ENCODE measurements around the gene MXRA7.
A peak's percentile ranks its signal among the peaks of the same experiment; 100 is the strongest.

The MXRA7 gene

DNA sequence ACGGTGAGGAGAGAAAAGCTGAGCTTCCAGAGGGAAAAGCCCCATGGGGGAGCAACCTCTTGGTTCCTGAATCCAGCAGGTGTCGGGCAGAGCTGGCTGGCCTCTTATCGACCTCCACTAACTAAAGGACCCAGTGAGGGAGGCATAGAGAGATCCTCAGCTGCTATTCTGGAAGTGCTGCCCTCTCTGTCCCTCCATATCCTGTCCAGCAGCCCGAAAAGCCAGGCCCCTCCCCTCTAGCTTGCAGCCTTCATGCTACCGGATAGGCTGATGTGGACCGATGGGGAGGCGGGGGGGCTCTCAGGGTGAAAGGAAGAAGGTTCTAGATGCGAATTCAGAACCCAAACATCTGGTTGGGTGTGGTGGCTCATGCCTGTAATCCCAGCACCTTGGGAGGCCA is 24.9 kb downstream of the MXRA7 start:
- Histone ChIP-seq H3K36me3 (ENCODE audit: control insufficient read depth in 1 of 2, insufficient read depth in 2 of 2, low read length in 2 of 2) (no peaks in the 10 kb centered on the region), H3K9ac (ENCODE audit: low read depth in 1 of 2, low read length in 2 of 2) (no peak overlapping the region), H3K9me3 (ENCODE audit: control insufficient read depth in 1 of 2, low read length in 2 of 2) (no peaks in the 10 kb centered on the region), H3K27ac (ENCODE audit: low read depth, low read length) (no peak overlapping the region), H3K4me1 (ENCODE audit: control insufficient read depth in 1 of 2, insufficient read depth in 2 of 2, low read length in 2 of 2) (peaks cover 0 to 17% of the 10 kb centered on the region in 2 donors), H3K27me3 (ENCODE audit: control insufficient read depth in 1 of 2, insufficient read depth in 2 of 2, low read length in 2 of 2) (no peaks in the 10 kb centered on the region), H3K4me3 (ENCODE audit: low read depth in 1 of 2, low read length in 2 of 2) (no peak overlapping the region)

DNA sequence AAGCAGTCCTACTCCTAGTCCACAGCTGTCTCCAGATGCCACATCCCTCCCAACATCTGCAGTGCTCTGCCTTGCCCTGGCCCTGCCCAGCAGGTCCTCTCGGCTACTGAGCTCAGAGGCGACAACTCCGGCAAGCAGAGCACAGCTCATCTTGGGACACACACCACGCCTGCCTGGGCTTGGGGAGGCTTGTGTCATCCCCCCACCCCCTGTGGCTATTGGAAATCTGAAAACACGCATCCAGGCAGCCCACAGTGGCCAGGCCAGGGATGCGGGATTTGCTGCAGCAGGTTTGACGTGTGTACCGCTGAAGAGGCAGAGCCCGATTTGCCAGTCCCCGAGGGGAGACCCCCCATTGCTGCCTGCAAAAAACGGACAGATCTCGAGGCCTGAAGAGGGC is 25.4 kb downstream of the MXRA7 start:
- Histone ChIP-seq H3K9me3 (ENCODE audit: control insufficient read depth in 1 of 2, low read length in 2 of 2) (no peaks in the 10 kb centered on the region), H3K9ac (ENCODE audit: low read depth in 1 of 2, low read length in 2 of 2) (no peak overlapping the region), H3K27me3 (ENCODE audit: control insufficient read depth in 1 of 2, insufficient read depth in 2 of 2, low read length in 2 of 2) (no peaks in the 10 kb centered on the region), H3K36me3 (ENCODE audit: control insufficient read depth in 1 of 2, insufficient read depth in 2 of 2, low read length in 2 of 2) (no peaks in the 10 kb centered on the region), H3K27ac (ENCODE audit: low read depth, low read length) (no peak overlapping the region), H3K4me1 (ENCODE audit: control insufficient read depth in 1 of 2, insufficient read depth in 2 of 2, low read length in 2 of 2) (peaks cover 0 to 17% of the 10 kb centered on the region in 2 donors), H3K4me3 (ENCODE audit: low read depth in 1 of 2, low read length in 2 of 2) (no peak overlapping the region)

DNA sequence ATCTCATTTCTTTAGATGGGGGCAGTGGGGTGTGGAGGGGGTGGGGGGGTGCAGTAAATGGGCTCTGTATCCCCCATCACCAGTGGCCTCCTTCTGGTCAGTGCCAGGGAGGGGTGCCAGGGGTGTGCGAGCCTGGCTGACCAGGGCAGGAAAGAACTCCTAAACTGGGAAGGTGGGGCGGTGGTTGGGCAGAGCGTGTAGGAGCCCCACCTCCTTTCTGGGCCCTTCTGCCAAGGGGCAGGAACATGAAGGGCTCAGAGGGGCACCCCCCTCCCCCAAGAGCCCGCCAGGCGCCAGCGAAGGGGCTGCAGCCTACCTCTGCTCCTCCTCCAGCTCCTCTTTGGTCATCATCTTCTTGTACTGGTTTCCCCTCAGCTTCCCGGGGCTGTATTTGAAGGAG is 26.0 kb downstream of the MXRA7 start:
- Histone ChIP-seq H3K27ac (ENCODE audit: low read depth, low read length) (no peak overlapping the region), H3K9me3 (ENCODE audit: control insufficient read depth in 1 of 2, low read length in 2 of 2) (no peaks in the 10 kb centered on the region), H3K4me1 (ENCODE audit: control insufficient read depth in 1 of 2, insufficient read depth in 2 of 2, low read length in 2 of 2) (peaks cover 0 to 17% of the 10 kb centered on the region in 2 donors), H3K9ac (ENCODE audit: low read depth in 1 of 2, low read length in 2 of 2) (no peak overlapping the region), H3K27me3 (ENCODE audit: control insufficient read depth in 1 of 2, insufficient read depth in 2 of 2, low read length in 2 of 2) (no peaks in the 10 kb centered on the region), H3K4me3 (ENCODE audit: low read depth in 1 of 2, low read length in 2 of 2) (no peak overlapping the region), H3K36me3 (ENCODE audit: control insufficient read depth in 1 of 2, insufficient read depth in 2 of 2, low read length in 2 of 2) (no peaks in the 10 kb centered on the region)

DNA sequence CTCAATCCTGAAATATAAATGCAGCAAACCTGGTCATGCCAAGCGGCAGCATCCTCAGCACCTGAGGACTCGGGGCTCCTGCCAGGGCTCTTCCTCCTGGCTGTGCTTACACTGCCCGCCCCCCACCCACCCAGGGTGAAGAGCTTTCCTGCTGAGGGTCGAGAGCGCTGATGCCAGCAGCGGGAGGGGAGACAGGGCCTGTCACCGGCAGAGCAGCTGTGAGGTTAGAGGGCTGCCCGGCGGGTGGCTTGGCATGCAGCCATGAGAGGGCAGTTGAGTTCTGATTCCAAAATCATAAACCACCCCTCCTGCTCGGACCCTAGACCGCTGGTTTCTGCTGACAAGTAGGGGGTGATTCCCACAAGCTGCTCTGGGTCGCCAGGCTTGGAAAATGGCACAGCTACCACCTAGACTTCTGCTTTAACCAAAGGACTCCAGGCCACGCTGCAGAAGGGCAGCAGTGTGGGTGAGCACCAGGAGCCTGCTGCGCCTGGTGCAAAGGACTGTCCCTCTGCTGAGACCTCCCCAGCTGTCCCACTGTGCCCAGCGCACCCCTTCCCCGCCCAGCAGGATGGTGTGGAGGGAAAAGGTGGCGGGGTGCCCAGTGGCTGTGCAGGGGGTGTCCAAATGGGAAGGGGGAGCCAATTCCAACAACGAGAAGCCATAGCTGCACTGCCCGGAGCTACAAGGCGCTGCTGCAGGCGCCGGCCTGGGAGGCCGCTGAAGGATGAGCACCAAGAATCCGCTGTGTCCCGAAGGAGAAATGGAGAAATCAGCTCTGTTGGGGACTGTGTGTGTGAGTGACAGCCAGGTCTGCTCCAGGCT is 26.6 kb downstream of the MXRA7 start:
- Histone ChIP-seq H3K9me3 (ENCODE audit: control insufficient read depth in 1 of 2, low read length in 2 of 2) (no peaks in the 10 kb centered on the region), H3K4me3 (ENCODE audit: low read depth in 1 of 2, low read length in 2 of 2) (no peak overlapping the region), H3K27me3 (ENCODE audit: control insufficient read depth in 1 of 2, insufficient read depth in 2 of 2, low read length in 2 of 2) (no peaks in the 10 kb centered on the region), H3K9ac (ENCODE audit: low read depth in 1 of 2, low read length in 2 of 2) (no peak overlapping the region), H3K4me1 (ENCODE audit: control insufficient read depth in 1 of 2, insufficient read depth in 2 of 2, low read length in 2 of 2) (peaks cover 0 to 19% of the 10 kb centered on the region in 2 donors), H3K36me3 (ENCODE audit: control insufficient read depth in 1 of 2, insufficient read depth in 2 of 2, low read length in 2 of 2) (no peaks in the 10 kb centered on the region), H3K27ac (ENCODE audit: low read depth, low read length) (no peak overlapping the region)

DNA sequence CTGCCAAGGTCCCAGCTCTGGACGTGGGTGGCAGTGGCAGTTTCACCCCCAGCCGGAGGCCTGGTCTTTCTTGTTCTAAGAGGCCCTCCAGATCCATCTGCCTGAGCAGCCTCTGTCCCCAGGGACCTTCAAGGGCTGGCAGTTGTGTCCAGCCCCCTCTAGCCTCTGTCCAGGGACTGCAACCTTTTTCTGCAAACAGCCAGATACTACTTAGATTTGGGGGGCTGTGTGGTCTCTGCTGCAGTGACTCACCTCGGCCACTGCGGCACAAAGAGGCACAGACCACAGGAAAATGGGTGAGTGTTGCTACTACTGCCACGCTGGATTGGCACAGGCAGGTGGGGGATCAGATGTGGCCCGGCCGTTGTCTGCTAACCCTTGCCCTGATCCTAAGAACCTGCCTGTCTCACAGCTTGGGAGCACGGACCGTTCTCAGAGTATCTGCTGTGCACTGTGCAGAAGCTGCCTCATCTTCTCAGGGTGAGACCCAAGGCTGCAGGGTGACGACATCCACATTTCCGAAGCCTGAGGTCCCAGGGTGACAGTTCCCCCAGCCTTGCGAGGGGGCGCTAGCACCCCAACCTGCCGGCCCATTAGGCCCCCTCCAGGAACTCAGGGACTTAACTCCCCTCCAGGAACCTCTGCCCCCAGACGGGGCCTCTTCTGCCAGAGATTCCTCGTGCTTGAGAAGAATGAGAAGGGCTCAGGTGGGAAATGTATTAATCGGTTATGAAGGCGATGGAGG is 27.6 kb downstream of the MXRA7 start:
- Histone ChIP-seq H3K36me3 (ENCODE audit: control insufficient read depth in 1 of 2, insufficient read depth in 2 of 2, low read length in 2 of 2) (no peaks in the 10 kb centered on the region), H3K27ac (ENCODE audit: low read depth, low read length) (no peak overlapping the region), H3K27me3 (ENCODE audit: control insufficient read depth in 1 of 2, insufficient read depth in 2 of 2, low read length in 2 of 2) (no peaks in the 10 kb centered on the region), H3K4me3 (ENCODE audit: low read depth in 1 of 2, low read length in 2 of 2) (no peak overlapping the region), H3K4me1 (ENCODE audit: control insufficient read depth in 1 of 2, insufficient read depth in 2 of 2, low read length in 2 of 2) (peaks cover 6 to 27% of the 10 kb centered on the region in 2 donors), H3K9ac (ENCODE audit: low read depth in 1 of 2, low read length in 2 of 2) (no peak overlapping the region), H3K9me3 (ENCODE audit: control insufficient read depth in 1 of 2, low read length in 2 of 2) (no peaks in the 10 kb centered on the region)

DNA sequence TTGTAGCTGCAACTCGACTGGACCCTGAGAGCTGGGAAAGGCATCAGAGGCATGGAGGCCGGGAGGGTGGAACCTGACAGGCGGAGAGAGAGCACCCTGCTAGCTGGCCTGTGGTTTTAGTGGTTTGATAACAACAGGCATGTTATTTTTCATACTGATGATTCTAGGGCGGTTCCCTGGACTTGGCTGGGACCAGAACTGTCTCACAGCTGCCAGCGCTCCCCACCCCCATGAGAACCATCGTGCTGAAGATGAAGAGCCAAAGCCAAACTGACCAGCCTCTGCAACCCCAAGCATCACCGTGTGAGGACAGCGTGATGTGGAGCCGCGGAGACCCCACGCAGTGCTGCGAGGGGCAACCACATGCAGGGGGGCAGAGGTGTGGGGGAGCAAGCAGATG is 28.5 kb downstream of the MXRA7 start:
- H3K9me3 ChIP-seq (ENCODE audit: control insufficient read depth in 1 of 2, low read length in 2 of 2) = no peaks in the 10 kb centered on the region
- H3K27ac ChIP-seq (ENCODE audit: low read depth, low read length) = no peak overlapping the region
- H3K4me3 ChIP-seq (ENCODE audit: low read depth in 1 of 2, low read length in 2 of 2) = no peak overlapping the region
- H3K27me3 ChIP-seq (ENCODE audit: control insufficient read depth in 1 of 2, insufficient read depth in 2 of 2, low read length in 2 of 2) = no peaks in the 10 kb centered on the region
- no peak overlapping the region for H3K9ac ChIP-seq (ENCODE audit: low read depth in 1 of 2, low read length in 2 of 2)
- H3K36me3 ChIP-seq (ENCODE audit: control insufficient read depth in 1 of 2, insufficient read depth in 2 of 2, low read length in 2 of 2) = no peaks in the 10 kb centered on the region
- H3K4me1 ChIP-seq (ENCODE audit: control insufficient read depth in 1 of 2, insufficient read depth in 2 of 2, low read length in 2 of 2) = peaks cover 12 to 24% of the 10 kb centered on the region in 2 donors

DNA sequence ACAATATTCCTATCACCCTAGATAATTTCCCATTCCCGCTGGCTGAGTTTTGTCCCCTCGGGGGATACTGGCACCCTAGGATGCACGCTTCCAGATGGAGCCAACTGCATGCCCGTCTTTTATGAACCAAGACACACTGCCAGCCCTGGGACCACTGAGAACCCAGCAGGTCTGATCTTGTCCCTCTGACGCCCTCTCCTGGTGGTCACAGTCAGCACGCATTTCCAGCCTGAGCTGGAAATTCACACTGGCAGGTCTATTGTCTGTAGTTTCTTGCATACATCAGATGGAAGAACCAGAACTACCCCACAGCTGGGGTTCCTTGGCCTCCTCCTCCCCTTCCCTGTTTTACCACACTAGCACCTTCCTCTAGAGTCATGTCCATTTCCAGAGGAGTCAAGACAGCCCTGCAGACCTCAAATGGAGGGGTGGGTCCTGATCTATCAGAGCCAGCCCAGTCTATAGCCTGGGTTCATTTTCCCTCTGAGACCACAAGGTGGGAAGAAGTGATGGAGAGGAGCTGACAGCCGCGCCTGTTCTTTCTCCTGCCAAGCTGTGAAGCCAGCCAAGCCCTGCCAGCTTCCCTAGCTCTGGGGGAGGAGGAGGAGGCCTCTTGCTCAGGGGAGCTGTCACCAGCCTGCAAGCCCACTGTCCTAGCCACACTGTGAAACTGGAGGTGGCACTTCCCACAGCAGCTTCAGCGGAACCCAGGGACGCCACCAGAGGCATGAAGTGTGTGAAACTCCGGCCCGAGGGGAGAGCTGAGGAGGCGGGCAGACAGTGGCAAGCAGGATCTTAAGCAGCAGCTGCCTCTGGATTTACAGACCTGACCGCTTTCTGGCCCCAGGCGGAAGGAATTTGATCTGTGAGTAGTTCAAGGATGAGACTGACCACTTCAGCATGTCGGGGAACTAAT is 29.3 kb downstream of the MXRA7 start:
- Histone ChIP-seq H3K27ac (ENCODE audit: low read depth, low read length) (no peak overlapping the region), H3K4me1 (ENCODE audit: control insufficient read depth in 1 of 2, insufficient read depth in 2 of 2, low read length in 2 of 2) (peaks cover 12 to 20% of the 10 kb centered on the region in 2 donors), H3K4me3 (ENCODE audit: low read depth in 1 of 2, low read length in 2 of 2) (no peak overlapping the region), H3K9ac (ENCODE audit: low read depth in 1 of 2, low read length in 2 of 2) (no peak overlapping the region), H3K27me3 (ENCODE audit: control insufficient read depth in 1 of 2, insufficient read depth in 2 of 2, low read length in 2 of 2) (no peaks in the 10 kb centered on the region), H3K9me3 (ENCODE audit: control insufficient read depth in 1 of 2, low read length in 2 of 2) (no peaks in the 10 kb centered on the region), H3K36me3 (ENCODE audit: control insufficient read depth in 1 of 2, insufficient read depth in 2 of 2, low read length in 2 of 2) (no peaks in the 10 kb centered on the region)

DNA sequence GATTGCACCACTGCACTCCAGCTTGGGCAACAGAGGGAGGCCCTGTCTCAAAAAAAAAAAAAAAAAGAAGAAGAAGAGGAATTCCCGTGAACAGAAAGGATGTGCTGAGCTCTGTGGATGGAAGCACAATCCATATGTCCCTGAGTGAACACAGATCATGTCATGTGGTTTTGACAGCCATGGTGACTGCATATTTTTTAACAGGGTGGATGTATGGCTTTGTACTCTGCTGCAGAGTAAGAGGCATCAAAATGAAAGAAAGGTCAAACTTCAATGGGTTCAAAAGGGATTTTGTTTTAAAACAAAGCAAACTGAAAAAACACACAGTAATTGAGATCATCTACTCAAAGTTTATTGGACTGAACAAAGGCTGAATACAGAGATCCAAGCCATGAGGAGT is 31.5 kb downstream of the MXRA7 start:
- H3K36me3 ChIP-seq (ENCODE audit: control insufficient read depth in 1 of 2, insufficient read depth in 2 of 2, low read length in 2 of 2) = no peaks in the 10 kb centered on the region
- no peak overlapping the region for H3K4me3 ChIP-seq (ENCODE audit: low read depth in 1 of 2, low read length in 2 of 2)
- H3K27ac ChIP-seq (ENCODE audit: low read depth, low read length) = no peak overlapping the region
- H3K27me3 ChIP-seq (ENCODE audit: control insufficient read depth in 1 of 2, insufficient read depth in 2 of 2, low read length in 2 of 2) = no peaks in the 10 kb centered on the region
- H3K4me1 ChIP-seq (ENCODE audit: control insufficient read depth in 1 of 2, insufficient read depth in 2 of 2, low read length in 2 of 2) = peaks cover 12 to 20% of the 10 kb centered on the region in 2 donors
- no peaks in the 10 kb centered on the region for H3K9me3 ChIP-seq (ENCODE audit: control insufficient read depth in 1 of 2, low read length in 2 of 2)
- no peak overlapping the region for H3K9ac ChIP-seq (ENCODE audit: low read depth in 1 of 2, low read length in 2 of 2)

DNA sequence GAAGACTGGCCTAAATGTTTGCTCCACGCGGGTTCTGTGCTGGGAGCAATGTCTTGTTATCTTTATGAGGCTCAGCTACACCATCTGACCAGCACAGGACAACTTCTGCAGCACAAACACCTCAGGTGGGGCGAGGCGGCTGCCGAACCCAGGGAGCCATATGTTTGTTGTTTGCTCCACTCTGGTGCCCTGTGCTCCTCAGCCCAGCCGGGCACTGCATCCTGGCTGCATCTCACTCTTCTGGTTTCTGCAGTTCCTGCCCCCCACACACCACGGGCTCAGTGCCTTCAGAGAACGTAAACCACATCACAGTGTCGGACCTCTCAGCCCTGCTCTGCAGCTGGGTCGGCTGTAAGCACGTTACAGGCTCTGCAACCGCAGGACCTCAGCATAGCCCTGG is 32.4 kb downstream of the MXRA7 start:
- H3K4me1 ChIP-seq (ENCODE audit: control insufficient read depth in 1 of 2, insufficient read depth in 2 of 2, low read length in 2 of 2) = peaks cover 13 to 20% of the 10 kb centered on the region in 2 donors

More for the DNA sequence above, 32.4 kb downstream of the MXRA7 start:
- Histone ChIP-seq H3K27me3 (ENCODE audit: control insufficient read depth in 1 of 2, insufficient read depth in 2 of 2, low read length in 2 of 2) (no peaks in the 10 kb centered on the region), H3K4me3 (ENCODE audit: low read depth in 1 of 2, low read length in 2 of 2) (no peak overlapping the region), H3K27ac (ENCODE audit: low read depth, low read length) (no peak overlapping the region), H3K36me3 (ENCODE audit: control insufficient read depth in 1 of 2, insufficient read depth in 2 of 2, low read length in 2 of 2) (no peaks in the 10 kb centered on the region), H3K9ac (ENCODE audit: low read depth in 1 of 2, low read length in 2 of 2) (peak overlapping the region in 1 of 2 donors; percentile 23), H3K9me3 (ENCODE audit: control insufficient read depth in 1 of 2, low read length in 2 of 2) (no peaks in the 10 kb centered on the region)

All from duodenal mucosa (tissue), 2 donors.